ENCODE results near the gene POLR2J.
A peak's percentile ranks its signal among the peaks of the same experiment; 100 is the strongest.
"Not testable (repeated sequence)": the region's sequence is repeated elsewhere in the genome, so short reads cannot be mapped to it uniquely, and the experiment has no call there.

Gene POLR2J

DNA sequence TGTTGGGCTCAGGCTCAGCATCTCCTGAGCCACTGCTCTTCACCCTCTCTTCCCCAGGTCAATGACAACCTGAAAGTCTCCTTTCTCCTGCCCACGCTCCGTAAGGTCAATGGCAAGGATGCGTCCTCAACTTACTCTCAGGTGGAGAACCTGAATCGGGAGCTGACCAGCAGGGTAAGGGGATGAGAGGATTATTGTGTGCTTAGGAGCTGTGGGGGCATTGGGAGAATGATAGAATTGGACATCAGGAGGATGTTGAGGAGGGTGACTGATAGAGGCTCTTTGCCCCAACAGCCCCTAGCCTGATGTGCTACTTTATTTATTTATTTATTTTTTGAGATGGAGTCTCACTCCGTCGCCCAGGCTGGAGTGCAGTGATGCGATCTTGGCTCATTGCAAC lies 12.6 kb downstream of the POLR2J start:
- DNase-seq (ENCODE audit: low read depth in 3 of 3) = no peak

DNA sequence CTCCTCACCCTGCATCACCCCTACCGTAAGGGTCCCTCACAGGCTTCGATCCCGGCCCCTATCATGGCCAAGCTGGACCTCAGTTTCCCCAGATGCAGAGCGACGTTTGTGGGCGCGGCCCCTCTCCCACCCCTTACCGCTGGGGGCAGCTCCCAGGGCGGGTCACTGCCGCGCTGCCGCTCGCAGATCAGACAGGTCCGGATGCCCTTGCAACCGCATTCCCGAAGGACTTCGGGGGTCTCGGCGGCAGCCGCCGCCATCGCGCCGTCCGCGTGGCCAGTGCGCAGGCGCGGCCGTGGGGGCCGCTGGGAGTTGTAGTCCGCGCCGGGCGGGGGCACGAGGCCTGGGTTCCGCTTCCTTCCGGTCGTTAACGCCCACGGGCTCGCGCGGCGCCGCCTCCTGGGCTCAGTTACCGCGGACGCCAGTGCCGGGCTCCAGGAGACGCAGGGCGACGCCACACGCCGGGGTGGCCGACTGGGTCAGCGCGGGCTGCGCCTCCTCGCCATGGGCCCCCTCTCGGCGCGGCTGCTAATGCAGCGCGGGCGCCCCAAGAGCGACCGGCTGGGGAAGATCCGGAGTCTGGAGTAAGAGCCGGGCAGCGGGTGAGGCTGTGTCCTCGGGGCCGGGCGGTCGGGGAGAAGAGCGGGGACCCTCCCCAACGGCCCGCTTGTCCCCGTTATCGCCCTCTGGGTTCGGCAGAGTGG lies 14.0 kb downstream of the POLR2J start, which contains the start of the genes ALKBH4 and LRWD1:
Gene ALKBH4 (minus strand): TSS at position 287 of the 704 bp plus-strand sequence. CDS start 27 bp downstream, at position 260.
Gene LRWD1 (plus strand): TSS at position 408 of the 704 bp plus-strand sequence. CDS start 97 bp downstream, at position 505.
- DNase-seq (ENCODE audit: low read depth in 3 of 3) = peak; percentile 88 to 95 (median 89)

DNA sequence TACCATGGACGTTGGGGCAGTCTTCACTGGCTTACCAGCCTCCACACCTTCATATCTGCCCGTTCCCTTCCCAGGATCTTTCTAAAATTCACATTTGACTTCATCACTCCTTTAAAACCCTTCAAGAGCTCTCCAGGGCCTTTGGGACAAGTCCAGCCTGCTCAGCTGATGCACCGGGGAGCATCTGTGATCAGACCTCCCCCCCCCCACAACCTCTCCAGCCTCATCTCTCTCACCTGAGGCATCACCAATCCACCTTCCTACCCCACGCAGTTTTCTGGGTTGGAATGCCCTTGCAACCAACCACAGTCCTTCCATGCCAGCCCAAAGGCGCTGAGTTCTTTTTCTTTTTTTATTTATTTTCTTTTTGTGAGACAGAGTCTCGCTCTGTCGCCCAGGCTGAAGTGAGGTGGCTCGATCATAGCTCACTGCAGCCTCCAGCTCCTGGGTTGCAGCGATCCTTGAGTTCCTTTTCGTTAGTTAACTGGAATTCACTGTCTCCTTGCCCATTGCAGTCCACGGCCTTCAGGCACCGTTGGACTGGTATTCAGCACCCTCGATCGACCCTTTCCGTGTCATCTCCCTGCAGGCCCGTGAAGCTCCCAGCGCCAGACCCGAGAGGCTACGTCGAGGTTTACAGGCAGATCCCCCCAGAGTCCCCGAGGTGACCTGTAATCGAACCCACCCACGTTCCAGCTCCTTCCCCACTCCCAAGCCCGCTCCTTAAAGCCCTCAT lies 14.7 kb downstream of the POLR2J start:
- no peak for DNase-seq (ENCODE audit: low read depth in 3 of 3)

DNA sequence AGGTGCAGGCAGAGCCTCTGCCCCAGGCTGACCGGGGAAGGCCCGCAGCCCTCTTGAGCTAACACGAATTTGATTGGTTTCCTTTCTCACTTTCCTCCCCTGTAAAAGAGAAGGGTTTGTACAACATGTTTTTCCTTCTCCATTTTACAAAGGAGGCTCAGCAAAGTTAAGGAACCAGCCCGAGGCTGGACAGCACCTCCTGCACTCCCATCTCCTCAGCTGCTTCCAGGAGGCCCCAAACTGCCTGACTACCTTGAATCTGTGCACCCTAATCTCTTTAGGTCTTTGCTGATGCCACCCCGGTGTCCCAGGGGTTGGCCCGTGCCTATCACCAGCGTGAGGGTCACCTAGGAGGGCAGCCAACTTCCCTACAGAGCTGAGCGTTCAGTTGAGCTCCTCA lies 18.3 kb downstream of the POLR2J start:
- DNase-seq (ENCODE audit: low read depth in 3 of 3) = no peak

DNA sequence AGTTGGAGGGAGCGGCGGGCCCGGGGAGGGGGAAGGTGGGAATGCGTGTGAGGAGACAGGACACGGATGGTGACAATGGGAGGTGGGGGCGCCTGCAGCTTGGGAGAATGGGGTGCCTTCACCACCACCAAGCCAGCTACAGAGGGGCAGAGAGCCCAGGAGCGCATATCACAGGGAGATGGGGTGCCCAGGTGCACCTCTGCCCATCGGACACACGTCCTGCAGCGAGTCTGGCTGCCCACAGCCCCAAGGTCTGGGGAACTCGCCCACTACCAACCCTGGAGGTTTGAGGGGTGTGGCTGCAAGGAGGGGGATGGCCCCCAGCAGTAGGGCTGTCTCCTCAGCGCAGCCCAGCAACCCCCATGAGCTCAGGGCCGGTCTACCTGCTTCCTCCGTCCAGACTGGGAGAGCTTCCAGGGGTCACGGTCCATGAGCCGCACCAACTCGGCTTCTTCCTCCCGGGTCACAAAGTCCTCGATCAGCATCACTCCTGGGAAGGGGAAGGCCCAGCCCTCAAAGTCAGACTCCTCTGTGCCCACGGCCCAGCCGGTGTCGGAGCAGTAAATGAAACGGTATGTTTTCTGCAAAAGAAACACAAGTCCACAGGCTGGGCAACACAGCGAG lies 19.4 kb downstream of the POLR2J start:
- no peak for DNase-seq (ENCODE audit: low read depth in 3 of 3)

DNA sequence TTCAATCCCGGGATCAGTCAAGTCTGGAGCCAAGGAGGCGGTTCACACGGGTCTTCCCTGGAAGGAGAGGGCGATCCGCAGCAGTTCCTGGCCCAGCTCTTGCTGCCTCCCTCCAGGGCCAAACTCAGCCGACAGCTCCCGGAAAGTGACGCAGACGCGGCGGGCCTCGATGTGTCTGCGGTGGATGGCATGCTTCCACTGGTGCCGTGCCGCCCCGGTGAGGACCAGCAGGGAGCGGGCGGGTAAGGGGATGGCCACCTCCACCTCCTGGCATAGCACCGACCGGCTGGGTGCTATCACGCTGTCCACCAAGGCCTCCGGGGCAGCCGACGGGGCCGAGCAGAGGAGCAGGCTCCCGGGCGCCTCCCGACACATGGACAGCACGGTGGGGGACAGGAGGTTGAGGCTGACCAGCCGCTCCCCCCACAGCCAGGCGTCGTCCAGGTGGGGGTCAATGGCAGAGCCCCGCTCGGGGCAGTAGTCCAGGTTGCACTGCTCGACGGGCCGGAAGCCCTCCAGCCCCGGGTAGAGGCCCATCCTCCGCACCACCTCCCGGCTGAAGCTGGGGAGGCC lies 21.3 kb downstream of the POLR2J start:
- DNase-seq (ENCODE audit: low read depth in 3 of 3) = no peak

DNA sequence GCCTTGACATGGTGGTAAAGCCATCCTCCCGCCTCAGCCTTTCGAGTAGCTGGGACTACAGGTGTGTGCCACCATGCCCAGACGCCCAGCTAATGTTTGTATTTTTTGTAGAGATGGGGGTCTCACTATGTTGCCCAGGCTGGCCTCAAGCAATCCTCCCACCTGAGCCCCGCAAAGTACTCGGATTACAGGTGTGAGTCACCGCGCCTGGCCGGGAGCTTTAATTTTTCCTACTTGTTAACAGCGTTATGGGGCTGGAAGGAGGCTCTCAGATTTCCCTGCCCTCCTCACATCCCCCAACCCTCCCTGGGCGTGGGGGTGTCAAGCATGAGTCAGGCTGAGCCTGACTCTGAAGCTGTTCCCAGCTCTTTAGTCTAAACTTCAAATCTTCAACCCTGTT lies 22.4 kb downstream of the POLR2J start:
- no peak for DNase-seq (ENCODE audit: low read depth in 3 of 3)

DNA sequence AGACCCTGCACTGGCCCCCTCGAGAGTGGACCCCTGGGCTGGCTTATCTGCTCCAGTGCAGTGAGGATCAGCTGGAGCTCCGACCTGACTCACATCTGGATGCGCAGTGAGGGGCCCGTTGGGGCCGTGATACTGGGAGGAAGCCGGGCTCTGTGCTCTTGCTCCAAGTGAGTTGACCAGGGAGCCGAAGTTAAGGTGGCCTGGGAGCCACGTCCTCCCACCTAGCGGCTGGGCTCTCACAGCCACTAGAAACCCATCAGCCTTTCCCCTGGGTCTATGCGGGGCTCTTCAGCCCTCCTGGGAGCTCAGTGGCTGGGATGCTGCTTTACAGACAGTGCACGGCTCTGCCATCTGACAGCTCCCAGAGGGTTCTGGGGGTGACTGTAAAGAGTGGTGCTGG lies 23.1 kb downstream of the POLR2J start:
- DNase-seq (ENCODE audit: low read depth in 3 of 3) = no peak

DNA sequence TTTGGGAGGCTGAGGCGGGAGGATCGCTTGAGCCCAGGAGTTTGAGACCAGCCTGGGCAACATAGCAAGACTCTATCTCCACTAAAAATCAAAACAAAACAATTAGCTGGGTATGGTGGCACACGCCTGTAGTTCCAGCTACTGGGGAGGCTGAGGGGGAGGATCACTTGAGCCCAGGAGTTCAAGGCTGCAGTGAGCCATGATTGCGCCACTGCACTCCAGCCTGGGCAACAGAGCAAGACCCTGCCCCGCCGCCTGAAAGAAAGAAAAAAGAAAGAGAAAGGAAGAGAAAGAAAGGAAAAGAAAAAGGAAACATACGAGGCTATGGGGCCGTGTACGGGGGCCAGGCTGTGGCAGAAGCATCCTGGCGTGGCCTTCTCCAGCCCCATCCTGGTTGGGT lies 23.8 kb downstream of the POLR2J start:
- DNase-seq (ENCODE audit: low read depth in 3 of 3) = not testable (repeated sequence)

DNA sequence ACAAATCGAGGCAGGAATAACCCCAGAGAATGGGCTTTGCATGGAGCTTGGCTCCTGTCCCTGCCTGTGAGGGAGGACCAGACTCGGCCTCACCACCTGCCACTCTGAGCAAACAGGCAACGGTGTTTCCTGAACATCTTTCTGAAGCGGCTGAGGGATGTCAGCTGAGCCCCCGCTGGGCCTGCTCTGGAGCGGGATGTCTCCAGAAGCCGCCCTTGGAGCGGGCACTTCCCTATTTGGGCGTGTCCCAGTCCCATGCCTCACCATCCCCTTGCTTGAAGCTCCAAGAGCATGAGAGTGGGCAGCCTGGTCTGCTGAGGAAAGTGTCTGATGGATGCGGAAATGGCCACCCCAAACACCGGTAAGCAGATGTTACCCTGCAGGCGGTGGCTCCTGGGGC lies 24.3 kb downstream of the POLR2J start:
- DNase-seq (ENCODE audit: low read depth in 3 of 3) = no peak

DNA sequence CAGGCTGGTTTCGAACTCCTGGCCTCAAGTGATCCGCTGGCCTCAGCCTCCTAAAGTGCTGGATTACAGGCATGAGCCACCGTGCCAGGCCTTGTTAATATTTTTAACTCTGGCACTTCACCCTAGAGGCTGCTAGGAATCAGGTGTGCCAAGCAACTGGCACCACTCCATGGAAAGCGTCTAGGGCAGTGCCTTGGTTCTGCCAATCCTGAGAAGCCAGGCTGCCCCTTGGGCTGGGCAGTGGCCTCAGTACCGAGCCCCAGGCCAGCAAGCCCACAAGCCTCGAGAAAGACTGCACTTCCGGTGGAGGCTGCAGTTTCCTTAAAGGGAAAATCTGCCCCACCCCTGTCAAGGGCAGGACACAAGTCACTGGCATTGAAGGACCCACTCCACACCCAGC lies 25.4 kb downstream of the POLR2J start:
- DNase-seq (ENCODE audit: low read depth in 3 of 3) = no peak

DNA sequence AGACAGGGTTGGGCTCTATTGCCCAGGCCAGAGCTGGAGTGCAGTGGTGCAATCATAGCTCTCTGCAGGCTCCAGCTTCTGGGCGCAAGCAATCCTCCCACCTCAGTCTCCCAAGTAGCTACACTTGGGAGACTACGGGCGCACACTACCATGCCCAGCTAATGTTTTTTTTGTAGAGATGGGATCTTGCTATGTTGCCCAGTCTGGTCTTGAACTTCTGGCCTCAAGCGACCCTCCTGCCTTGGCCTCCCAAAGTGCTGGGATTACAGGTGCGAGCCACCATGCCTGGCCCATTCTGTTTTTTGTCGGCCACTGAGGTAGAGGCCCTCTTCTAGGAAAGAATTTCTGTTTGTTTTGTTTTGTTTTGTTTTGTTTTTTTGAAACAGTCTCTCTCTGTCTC lies 26.3 kb downstream of the POLR2J start:
- no peak for DNase-seq (ENCODE audit: low read depth in 3 of 3)

DNA sequence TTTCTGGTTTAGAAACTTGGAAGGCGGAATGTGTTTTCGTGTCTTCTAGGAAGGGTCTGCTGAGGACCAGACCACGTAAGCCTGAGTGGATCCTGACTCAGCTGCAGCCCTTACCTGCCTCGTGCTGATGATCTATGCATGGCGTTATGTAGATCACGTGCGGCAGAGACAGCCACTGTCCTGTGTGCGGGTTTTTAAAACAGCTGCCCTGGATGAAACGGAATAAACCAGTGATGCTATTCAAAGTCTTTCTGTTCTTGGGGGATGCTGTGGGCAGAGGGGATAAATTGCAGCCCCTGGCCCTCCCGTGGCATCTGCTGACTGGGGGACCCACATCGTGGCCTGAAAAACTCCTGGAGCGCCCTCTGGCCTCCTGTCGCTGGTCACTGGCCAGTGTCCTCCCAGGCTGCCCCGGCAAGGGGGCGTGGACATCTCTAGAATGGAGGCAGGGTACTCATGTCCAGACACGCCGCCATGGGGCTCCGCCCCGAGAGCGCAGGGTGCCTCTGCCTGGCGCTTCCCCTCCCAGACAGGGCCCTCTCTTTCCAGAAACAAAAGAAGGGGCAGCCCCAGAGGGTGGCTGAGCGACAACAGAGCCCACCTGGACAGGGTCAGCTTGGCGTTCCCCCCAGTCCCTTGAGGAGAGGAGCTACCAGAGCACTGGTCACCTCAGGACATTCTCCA lies 27.2 kb downstream of the POLR2J start:
- DNase-seq (ENCODE audit: low read depth in 3 of 3) = no peak

DNA sequence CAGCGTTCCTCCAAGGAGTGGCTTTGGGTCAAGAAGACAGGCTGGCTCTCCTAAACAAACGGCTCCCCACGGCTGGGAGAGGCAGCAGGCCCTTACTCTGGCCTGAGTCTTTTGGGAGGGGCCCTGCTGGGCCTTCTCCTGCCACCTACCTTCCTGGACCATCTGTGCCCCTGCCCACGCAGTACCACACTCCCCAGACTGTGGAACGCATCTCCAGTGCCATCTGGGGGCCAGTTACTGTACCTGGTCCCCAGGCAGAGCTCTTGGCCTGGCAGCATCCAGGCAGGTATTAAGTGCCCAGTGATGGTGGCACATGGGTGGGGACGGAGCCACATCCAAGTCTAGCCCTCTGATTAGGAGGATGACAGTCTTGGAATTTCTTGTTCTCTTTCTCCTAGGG lies 28.5 kb downstream of the POLR2J start:
- peak in 2 of 3 experiments; percentile 29 to 34 for DNase-seq (ENCODE audit: low read depth in 3 of 3)

DNA sequence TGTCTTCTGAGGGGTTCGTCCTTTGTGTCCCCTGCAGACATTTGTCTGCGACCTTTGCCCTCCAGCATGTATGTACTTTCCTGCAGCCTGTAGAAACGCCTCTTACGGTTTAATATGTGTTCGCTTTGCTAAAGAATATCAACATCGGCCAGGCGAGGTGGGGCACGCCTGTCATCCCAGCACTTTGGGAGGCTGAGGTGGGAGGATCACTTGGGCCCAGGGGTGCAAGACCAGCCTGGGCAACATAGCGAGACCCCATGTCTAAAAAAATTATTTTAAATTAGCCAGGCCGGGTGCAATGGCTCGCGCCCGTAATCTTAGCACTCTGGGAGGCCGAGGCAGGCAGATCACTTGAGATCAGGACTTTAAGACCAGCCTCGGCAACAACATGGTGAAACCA lies 29.6 kb downstream of the POLR2J start:
- no peak for DNase-seq (ENCODE audit: low read depth in 3 of 3)

DNA sequence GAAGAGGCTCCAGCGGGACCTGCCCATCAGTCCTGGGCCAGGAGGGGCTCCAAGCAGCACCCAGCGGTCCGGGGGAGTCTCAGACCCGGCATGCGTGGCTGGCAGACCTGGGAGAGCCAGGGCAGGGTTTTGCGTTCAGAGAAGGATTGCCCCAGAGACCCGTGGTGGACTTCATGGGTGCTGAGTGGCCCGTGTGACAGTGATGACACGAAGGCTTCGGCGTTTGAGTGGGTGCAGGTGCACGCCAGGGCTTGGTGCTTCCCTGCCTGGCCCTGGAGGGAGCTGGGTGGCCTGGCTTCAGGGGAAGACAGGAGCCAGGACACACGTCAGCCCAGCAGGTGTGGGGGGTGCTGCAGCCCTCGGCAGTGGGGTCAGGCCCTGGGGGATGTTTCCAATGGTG lies 31.4 kb downstream of the POLR2J start:
- DNase-seq (ENCODE audit: low read depth in 3 of 3) = no peak

DNA sequence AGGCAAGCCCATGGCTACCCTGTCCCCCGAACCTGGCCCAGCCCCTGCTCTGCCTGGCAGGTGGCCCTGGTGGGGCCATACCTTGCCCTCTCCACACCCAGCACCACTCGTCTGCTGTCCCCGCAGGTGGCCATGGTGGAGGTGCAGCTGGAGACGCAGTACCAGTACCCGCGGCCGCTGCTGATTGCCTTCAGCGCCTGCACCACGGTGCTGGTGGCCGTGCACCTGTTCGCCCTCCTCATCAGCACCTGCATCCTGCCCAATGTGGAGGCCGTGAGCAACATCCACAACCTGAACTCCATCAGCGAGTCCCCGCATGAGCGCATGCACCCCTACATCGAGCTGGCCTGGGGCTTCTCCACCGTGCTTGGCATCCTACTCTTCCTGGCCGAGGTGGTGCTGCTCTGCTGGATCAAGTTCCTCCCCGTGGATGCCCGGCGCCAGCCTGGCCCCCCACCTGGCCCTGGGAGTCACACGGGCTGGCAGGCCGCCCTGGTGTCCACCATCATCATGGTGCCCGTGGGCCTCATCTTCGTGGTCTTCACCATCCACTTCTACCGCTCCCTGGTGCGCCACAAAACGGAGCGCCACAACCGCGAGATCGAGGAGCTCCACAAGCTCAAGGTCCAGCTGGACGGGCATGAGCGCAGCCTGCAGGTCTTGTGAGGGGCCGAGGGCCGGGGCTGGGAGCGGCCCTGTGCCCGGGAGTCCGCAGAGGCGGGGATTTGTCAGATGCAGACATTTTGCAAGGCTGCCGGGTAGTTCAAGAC lies 32.1 kb downstream of the POLR2J start:
- DNase-seq (ENCODE audit: low read depth in 3 of 3) = no peak

DNA sequence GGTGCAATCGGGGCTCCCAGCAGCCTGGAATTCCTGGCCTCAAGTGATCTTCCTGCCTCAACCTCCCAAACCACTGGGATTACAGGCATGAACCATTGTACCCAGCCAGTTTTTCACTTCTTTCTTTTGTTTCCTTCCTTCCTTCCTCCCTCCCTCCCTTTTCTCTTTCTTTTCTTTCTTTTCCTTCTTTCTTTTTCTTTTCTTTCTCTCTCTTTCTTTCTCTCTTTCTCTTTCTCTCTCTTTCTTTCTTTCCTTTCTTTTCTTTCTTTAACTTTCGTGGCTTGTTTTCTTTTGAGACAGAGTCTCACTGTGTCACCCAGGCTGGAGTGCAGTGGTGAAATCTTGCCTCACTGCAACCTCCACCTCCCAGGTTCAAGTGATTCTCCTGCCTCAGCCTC lies 33.0 kb downstream of the POLR2J start:
- DNase-seq (ENCODE audit: low read depth in 3 of 3) = no peak

DNA sequence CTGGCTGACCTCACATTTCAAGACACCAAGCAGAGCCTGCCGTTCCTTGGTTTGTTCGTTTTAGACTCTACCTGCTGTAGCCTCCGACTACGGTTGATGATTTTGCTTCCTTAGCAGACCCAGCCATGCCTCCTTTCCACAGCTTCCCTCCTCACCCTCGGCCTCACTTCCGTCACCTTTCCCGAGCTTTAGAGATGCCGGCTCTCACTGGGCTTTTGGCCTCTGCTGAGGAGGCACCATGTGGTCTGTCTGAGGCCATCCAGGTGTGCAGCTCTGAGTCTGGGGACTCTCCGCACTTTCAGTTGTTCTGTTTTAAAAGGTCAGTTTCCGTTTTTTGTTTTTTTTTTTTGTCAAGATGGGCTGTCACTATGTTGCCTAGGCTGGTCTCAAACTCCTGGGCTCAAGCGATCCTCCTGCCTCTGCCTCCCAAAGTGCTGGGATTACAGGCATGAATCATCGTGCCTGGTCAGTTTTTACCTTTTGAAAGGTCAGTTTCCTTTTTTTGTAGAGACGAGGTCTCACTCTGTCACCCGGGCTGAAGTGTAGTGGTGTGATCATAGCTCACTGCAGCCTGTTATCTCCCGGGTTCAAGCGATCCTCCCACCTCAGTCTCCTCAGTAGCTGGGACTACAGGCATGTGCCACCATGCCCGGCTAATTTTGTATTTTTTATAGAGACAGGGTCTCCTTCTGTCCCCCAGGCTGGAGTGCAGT lies 33.6 kb downstream of the POLR2J start:
- DNase-seq (ENCODE audit: low read depth in 3 of 3) = no peak
